Measurements from ENCODE around the gene USO1.

GRCh38 chr4:75735525-75735924 is 11.1 kb downstream of the USO1 start:
- TF ChIP-seq CTCF (IDR thresholded peaks at IDR 0.05) (no peak), EP300 (IDR thresholded peaks at IDR 0.05) (no peak), POLR2AphosphoS5 (IDR thresholded peaks at IDR 0.05) (no peak), POLR2A (IDR thresholded peaks at IDR 0.05; ENCODE audit: low read depth) (no peak)
